OCI-LY7 (cell line): Measurements from ENCODE around the gene MT1HL1. TPM values are rescaled to one million over a fixed set of nuclear protein-coding genes. Genes with fewer than 3 reads are reported as not detected.

Experiments used
- BruUV-seq: library from RNA; stranded (reverse); fragments of 400-500 nt; replicated peaks from 2 replicates; lab custom pipeline; 2021; lab: Mats Ljungman, UMichigan
- CTCF ChIA-PET: fragments of 300-600 bp; sonication (Branson Sonifier 250); formaldehyde crosslinking; loops from one replicate; lab custom pipeline; 2022; ENCODE audit warnings: antibody characterized with exemption; ENCODE audit not compliant: unreplicated experiment; lab: Charles Lee
- POLR2A ChIA-PET: fragments of 300-600 bp; sonication (Branson Sonifier 250); formaldehyde crosslinking; loops from one replicate; lab custom pipeline; 2022; ENCODE audit warnings: antibody characterized with exemption; lab: Charles Lee
- DNase-seq: peaks from one replicate; pipeline ENCODE4 v3.0.0-alpha.2; 2015; ENCODE audit warnings: low spot score
- H2AFZ ChIP-seq: fragments of 200-600 bp; sonication (generic), shearing (Covaris generic); 2 replicates; pipeline ENCODE4 v1.6.1; 2014; ENCODE audit warnings: mild to moderate bottlenecking, antibody characterized with exemption, low read length, moderate library complexity
- H3K27ac ChIP-seq: fragments of 200-600 bp; sonication (generic); 2 replicates; pipeline ENCODE4 v1.5.1; 2014; ENCODE audit warnings: mixed run types, low read depth, mild to moderate bottlenecking, moderate library complexity, low read length, inconsistent platforms; ENCODE audit not compliant: poor library complexity, severe bottlenecking
- H3K36me3 ChIP-seq: fragments of 200-600 bp; sonication (generic); 2 replicates; pipeline ENCODE4 v1.6.1; 2014; ENCODE audit warnings: mild to moderate bottlenecking, antibody characterized with exemption, low read length, moderate library complexity, mixed read lengths; ENCODE audit not compliant: insufficient read depth
- H3K4me1 ChIP-seq: fragments of 200-600 bp; sonication (generic); 2 replicates; pipeline ENCODE4 v1.5.1; 2014; ENCODE audit warnings: mild to moderate bottlenecking, low read length; ENCODE audit not compliant: insufficient read depth, poor library complexity, severe bottlenecking
- H3K4me2 ChIP-seq: fragments of 200-600 bp; sonication (generic); 2 replicates; pipeline ENCODE4 v1.6.1; 2014; ENCODE audit warnings: mild to moderate bottlenecking, low read length
- H3K4me3 ChIP-seq: fragments of 200-600 bp; sonication (generic); 2 replicates; pipeline ENCODE4 v1.5.1; 2014; ENCODE audit warnings: mild to moderate bottlenecking, low read depth, low read length; ENCODE audit not compliant: poor library complexity, severe bottlenecking
- H3K79me2 ChIP-seq: fragments of 200-600 bp; sonication (generic); 2 replicates; pipeline ENCODE4 v1.6.1; 2016; ENCODE audit warnings: low read depth, mild to moderate bottlenecking, low read length, moderate library complexity, mixed read lengths; ENCODE audit not compliant: insufficient read depth
- H3K9me2 ChIP-seq: fragments of 200-600 bp; sonication (generic); 2 replicates; pipeline ENCODE4 v1.6.1; 2016; ENCODE audit warnings: mild to moderate bottlenecking, low read length, mixed read lengths; ENCODE audit not compliant: insufficient read depth
- H3K9me3 ChIP-seq: fragments of 200-600 bp; sonication (generic); 2 replicates; pipeline ENCODE4 v1.6.1; 2014; ENCODE audit warnings: mild to moderate bottlenecking, mixed run types, low read length, mixed read lengths
- H4K20me1 ChIP-seq: fragments of 200-600 bp; sonication (generic); 2 replicates; pipeline ENCODE4 v1.6.1; 2014; ENCODE audit warnings: mild to moderate bottlenecking, antibody characterized with exemption, low read length, moderate library complexity, mixed read lengths; ENCODE audit not compliant: insufficient read depth
- EZH2phosphoT487 ChIP-seq: fragments of 200-600 bp; sonication (generic); IDR thresholded peaks from 2 replicates; pipeline ENCODE4 v1.6.1; 2018; ENCODE audit warnings: low read depth, borderline replicate concordance, mild to moderate bottlenecking, mixed run types, antibody characterized with exemption, low read length, moderate library complexity, mixed read lengths
- intact Hi-C: fragments of 100-400 bp; cut with micrococcal nuclease; formaldehyde crosslinking; loops from one replicate; pipeline ENCODE4 v1.10.0; 2022; ENCODE audit not compliant: unreplicated experiment
- total RNA-seq, 2 experiments: library from RNA; depleted of rRNA in 1 of 2; stranded (reverse); fragments of >200 nt in 1 of 2; shearing (Covaris generic) in 1 of 2; gene quantifications; 2 replicates each; pipeline ENCODE4 v1.2.3, GENCODE V29; 2014 to 2022
- TF ChIP-seq, protein P1 (sequence below): fragments of 200-600 bp; sonication (generic); conservative IDR thresholded peaks from 2 replicates; pipeline ENCODE4 v1.5.1; 2014; ENCODE audit warnings: mild to moderate bottlenecking, antibody characterized with exemption, low read length, moderate library complexity, mixed read lengths

The MT1HL1 gene
- total RNA-seq, 2 experiments from 2014 or later: not detected

GRCh38 chr1:237025358-237026074 is 21.3 kb upstream of the MT1HL1 start:
- Histone ChIP-seq H3K36me3 (no peaks in the 10 kb centered on the region), H3K27ac (no peak overlapping the region), H3K4me1 (no peaks in the 10 kb centered on the region), H4K20me1 (no peaks in the 10 kb centered on the region), H2AFZ (no peak overlapping the region), H3K4me2 (no peak overlapping the region), H3K4me3 (no peak overlapping the region), H3K9me3 (no peaks in the 10 kb centered on the region), H3K9me2 (no peaks in the 10 kb centered on the region), H3K79me2 (no peaks in the 10 kb centered on the region)
- intact Hi-C loops: no loop called here
- CTCF ChIA-PET: no interaction called here
- POLR2A ChIA-PET: interaction anchor here (0.5 to 0.8 kb wide), 3 partner anchors 19 to 1160 kb away, joined by 3 to 4 read pairs (median 3); no protein-coding TSS in a partner anchor
- TF ChIP-seq, protein P1, sequence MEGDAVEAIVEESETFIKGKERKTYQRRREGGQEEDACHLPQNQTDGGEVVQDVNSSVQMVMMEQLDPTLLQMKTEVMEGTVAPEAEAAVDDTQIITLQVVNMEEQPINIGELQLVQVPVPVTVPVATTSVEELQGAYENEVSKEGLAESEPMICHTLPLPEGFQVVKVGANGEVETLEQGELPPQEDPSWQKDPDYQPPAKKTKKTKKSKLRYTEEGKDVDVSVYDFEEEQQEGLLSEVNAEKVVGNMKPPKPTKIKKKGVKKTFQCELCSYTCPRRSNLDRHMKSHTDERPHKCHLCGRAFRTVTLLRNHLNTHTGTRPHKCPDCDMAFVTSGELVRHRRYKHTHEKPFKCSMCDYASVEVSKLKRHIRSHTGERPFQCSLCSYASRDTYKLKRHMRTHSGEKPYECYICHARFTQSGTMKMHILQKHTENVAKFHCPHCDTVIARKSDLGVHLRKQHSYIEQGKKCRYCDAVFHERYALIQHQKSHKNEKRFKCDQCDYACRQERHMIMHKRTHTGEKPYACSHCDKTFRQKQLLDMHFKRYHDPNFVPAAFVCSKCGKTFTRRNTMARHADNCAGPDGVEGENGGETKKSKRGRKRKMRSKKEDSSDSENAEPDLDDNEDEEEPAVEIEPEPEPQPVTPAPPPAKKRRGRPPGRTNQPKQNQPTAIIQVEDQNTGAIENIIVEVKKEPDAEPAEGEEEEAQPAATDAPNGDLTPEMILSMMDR: no peak
- TF ChIP-seq EZH2phosphoT487: no peak
- DNase-seq: no peak
- no TSS peak for BruUV-seq

DNA sequence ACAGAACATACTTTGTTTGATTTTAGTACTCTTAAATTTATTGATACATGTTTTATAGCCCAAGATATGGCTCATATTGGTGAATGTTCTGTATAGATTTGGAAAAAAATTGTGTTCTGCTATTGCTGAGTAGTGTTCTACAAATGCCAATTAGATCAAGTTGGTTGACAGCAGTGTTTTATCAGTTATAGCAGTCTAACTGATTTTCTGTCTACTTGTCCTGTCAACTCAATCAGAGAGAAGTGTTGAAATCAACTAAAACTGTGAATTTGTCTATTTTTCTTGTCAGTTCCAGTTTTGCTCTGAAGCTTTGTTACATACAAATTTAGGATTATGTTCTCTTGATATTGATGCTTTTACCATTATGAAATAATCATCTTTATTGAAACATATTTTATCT is 14.7 kb upstream of the MT1HL1 start:
- Histone ChIP-seq H3K79me2 (no peaks in the 10 kb centered on the region), H4K20me1 (no peaks in the 10 kb centered on the region), H3K4me1 (no peaks in the 10 kb centered on the region), H3K9me3 (no peaks in the 10 kb centered on the region), H3K4me3 (no peak overlapping the region), H3K4me2 (no peak overlapping the region), H3K9me2 (no peaks in the 10 kb centered on the region), H3K27ac (no peak overlapping the region), H3K36me3 (no peaks in the 10 kb centered on the region), H2AFZ (no peak overlapping the region)
- POLR2A ChIA-PET: no interaction called here
- no TSS peak for BruUV-seq
- CTCF ChIA-PET: no interaction called here
- intact Hi-C loops: no loop called here
- TF ChIP-seq EZH2phosphoT487: no peak
- TF ChIP-seq, protein P1: no peak
- no peak for DNase-seq

DNA sequence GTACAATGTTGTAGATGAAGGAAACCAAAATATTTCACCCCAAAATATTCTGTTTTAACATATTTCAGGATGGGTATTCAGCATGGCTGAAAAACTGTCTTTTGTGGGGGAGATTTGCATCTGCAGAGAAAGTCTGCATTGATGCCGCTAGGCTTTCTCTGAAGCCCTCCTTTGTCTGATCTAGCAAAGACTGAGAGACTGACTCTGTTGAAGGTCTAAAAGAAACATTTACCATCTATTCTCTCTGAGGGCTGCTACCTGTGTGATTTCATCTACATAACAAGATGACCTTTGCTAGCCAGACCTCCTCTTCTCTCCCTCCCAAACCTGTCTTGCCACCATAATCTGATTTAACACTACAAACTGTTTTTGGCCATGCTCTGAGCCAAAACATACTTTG is 12.4 kb upstream of the MT1HL1 start:
- Histone ChIP-seq H3K27ac (no peak overlapping the region), H2AFZ (no peak overlapping the region), H3K9me2 (no peaks in the 10 kb centered on the region), H3K4me2 (no peak overlapping the region), H3K9me3 (no peaks in the 10 kb centered on the region), H3K36me3 (no peaks in the 10 kb centered on the region), H3K79me2 (no peaks in the 10 kb centered on the region), H3K4me1 (no peaks in the 10 kb centered on the region), H3K4me3 (no peak overlapping the region), H4K20me1 (no peaks in the 10 kb centered on the region)
- BruUV-seq: no TSS peak
- CTCF ChIA-PET: no interaction called here
- POLR2A ChIA-PET: no interaction called here
- TF ChIP-seq, protein P1: no peak
- TF ChIP-seq EZH2phosphoT487: no peak
- DNase-seq: no peak
- intact Hi-C loops: no loop called here
